ENCODE measurements around the gene PBLD. TPM values are rescaled to one million over a fixed set of nuclear protein-coding genes. Genes with fewer than 3 reads are reported as not detected.

The PBLD gene
- total and polyA plus RNA-seq, 2 experiments from 2014 or later, result 4.6 to 5.6 TPM

DNA sequence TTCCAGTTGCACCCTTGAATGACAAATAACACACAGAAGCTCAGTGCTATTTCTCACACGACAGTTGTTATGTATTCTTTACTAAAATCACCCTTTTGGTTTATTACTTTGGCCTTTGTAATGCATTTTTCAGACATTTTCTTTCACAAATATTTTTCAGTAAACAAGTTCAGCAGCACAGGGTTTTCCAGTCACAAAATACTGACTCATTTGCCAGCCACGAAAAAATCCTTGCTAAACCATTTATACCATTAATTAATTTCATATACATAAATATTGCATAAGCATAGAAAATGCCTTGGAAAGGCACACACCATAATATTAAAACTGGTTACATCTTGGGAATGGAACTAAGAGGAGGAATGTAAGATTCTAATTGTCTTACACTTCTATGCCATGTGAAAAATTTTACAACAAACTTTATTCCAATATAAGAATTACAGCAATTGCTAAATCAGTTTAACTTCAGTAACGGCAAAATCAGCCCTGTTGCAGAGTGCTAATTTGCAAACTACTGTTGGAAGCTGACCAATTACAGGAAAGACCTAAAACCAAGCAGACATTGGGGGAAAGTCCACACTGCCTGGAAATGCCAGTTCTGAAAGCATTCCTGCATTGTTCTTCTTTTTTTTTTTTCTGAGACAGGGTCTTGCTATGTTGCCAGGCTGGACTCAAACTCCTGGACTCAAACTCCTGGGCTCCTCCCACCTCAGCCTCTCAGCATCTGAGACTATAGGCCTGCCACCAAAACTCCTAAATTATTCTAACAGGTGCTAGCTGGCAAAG lies 31.6 kb upstream of the PBLD start:
- TF ChIP-seq, protein P1, sequence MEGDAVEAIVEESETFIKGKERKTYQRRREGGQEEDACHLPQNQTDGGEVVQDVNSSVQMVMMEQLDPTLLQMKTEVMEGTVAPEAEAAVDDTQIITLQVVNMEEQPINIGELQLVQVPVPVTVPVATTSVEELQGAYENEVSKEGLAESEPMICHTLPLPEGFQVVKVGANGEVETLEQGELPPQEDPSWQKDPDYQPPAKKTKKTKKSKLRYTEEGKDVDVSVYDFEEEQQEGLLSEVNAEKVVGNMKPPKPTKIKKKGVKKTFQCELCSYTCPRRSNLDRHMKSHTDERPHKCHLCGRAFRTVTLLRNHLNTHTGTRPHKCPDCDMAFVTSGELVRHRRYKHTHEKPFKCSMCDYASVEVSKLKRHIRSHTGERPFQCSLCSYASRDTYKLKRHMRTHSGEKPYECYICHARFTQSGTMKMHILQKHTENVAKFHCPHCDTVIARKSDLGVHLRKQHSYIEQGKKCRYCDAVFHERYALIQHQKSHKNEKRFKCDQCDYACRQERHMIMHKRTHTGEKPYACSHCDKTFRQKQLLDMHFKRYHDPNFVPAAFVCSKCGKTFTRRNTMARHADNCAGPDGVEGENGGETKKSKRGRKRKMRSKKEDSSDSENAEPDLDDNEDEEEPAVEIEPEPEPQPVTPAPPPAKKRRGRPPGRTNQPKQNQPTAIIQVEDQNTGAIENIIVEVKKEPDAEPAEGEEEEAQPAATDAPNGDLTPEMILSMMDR (IDR thresholded peaks at IDR 0.05; ENCODE audit: low read depth, low read length), result no peak
- H3K4me1 ChIP-seq (ENCODE audit: low read depth), result no peaks in the 10 kb centered on the region
- no peak overlapping the region for H3K4me3 ChIP-seq
- H3K36me3 ChIP-seq, result peaks cover 35% of the 10 kb centered on the region
- no peak for DNase-seq (ENCODE audit: low read depth in 1 of 2, low spot score in 1 of 2)
- no peaks in the 10 kb centered on the region for H3K27me3 ChIP-seq
- no peak overlapping the region for H3K27ac ChIP-seq
- H3K9me3 ChIP-seq (ENCODE audit: low read depth), result no peaks in the 10 kb centered on the region

DNA sequence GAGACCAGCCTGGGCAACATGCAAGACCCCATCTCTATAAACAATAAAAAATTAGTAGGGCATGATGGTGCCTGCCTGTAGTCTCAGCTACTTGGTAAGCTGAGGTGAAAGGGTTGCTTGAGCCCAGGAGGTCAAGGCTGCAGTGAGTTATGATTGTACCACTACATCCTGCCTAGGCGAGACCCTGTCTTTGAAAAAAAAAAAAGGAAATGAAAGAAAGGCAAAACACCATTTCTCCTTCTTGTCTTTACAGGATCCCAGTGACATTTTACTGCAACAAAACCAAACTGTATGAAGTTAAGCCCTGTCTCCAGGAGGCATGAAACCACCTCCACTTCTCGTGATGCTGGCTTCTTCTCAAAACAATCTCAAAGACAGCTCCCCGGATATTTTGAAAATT lies 29.9 kb upstream of the PBLD start:
- H3K36me3 ChIP-seq, result peaks cover 41% of the 10 kb centered on the region
- no peak for DNase-seq (ENCODE audit: low read depth in 1 of 2, low spot score in 1 of 2)
- H3K27ac ChIP-seq, result no peak overlapping the region
- no peak overlapping the region for H3K4me3 ChIP-seq
- H3K4me1 ChIP-seq (ENCODE audit: low read depth), result no peaks in the 10 kb centered on the region
- no peaks in the 10 kb centered on the region for H3K9me3 ChIP-seq (ENCODE audit: low read depth)
- TF ChIP-seq, protein P1 (IDR thresholded peaks at IDR 0.05; ENCODE audit: low read depth, low read length), result no peak
- no peaks in the 10 kb centered on the region for H3K27me3 ChIP-seq

DNA sequence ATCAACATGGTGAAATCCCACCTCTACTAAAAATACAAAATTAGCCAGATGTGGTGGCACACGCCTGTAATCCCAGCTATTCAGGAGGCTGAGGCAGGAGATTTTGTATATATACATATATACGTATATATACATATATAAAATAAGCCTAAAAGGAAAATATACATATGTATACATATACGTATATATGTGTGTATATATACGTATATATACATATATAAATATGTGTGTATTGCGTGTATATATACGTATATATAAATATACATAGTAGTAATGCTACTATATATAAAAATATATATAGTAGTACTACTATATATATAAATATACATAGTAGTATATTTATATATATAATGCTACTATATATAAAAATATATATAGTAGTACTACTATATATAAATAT lies 26.5 kb upstream of the PBLD start:
- DNase-seq (ENCODE audit: low read depth in 1 of 2, low spot score in 1 of 2), result no peak
- H3K36me3 ChIP-seq, result peaks cover 43% of the 10 kb centered on the region

DNA sequence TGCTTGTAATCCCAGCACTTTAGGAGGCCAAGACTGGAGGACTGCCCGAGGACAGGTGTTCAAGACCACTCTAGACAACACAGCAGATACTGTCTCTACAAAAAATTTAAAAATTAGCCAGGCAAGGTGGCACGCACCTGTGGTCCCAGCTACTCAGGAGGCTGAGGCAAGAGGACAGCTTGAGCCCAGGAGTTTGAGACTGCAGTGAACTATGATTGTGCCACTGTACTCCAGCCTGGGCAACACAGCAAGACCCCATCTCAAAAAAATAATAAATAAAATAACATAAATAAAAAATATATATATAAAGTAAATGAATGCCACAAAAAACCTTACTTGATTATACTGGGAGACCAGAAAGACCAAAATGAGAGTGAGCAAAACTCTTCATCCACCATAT lies 20.8 kb upstream of the PBLD start:
- no peak overlapping the region for H3K4me3 ChIP-seq

More for the DNA sequence above, 26.5 kb upstream of the PBLD start:
- Histone ChIP-seq H3K4me3 (no peak overlapping the region), H3K9me3 (ENCODE audit: low read depth) (no peaks in the 10 kb centered on the region), H3K4me1 (ENCODE audit: low read depth) (no peaks in the 10 kb centered on the region), H3K27me3 (no peaks in the 10 kb centered on the region), H3K27ac (no peak overlapping the region)
- TF ChIP-seq, protein P1 (IDR thresholded peaks at IDR 0.05; ENCODE audit: low read depth, low read length), result no peak

DNA sequence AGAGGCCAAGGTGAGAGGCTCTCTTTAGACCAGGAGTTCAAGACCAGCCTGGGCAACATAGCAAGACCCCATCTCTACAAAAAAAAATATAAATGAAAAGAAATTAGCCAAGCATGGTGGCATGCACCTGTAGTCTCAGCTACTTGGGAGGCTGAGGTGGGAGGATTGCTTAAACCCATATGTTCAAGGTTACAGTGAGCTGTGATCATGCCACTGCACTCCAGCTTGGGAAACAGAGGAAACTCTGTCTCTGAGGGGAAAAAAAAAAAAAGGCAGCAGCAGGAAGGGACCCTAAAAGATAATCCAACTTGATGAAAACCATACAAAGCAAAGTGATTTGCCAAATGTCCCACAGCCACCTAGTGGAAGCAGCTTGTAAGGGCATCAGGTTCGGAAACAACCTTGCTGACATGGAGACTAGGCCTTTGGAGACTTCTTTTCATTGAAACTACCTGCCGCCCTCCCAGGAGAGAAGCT lies 15.6 kb upstream of the PBLD start:
- TF ChIP-seq, protein P1 (IDR thresholded peaks at IDR 0.05; ENCODE audit: low read depth, low read length), result peak; percentile 86
- Histone ChIP-seq H3K36me3 (peaks cover 38% of the 10 kb centered on the region), H3K9me3 (ENCODE audit: low read depth) (no peaks in the 10 kb centered on the region), H3K4me1 (ENCODE audit: low read depth) (no peaks in the 10 kb centered on the region), H3K27me3 (no peaks in the 10 kb centered on the region), H3K27ac (peak overlapping the region; percentile 34), H3K4me3 (no peak overlapping the region)
- DNase-seq (ENCODE audit: low read depth in 1 of 2, low spot score in 1 of 2), result peak; percentile 57 to 68

More for the DNA sequence above, 20.8 kb upstream of the PBLD start:
- TF ChIP-seq, protein P1 (IDR thresholded peaks at IDR 0.05; ENCODE audit: low read depth, low read length), result no peak
- H3K27ac ChIP-seq, result no peak overlapping the region
- no peaks in the 10 kb centered on the region for H3K4me1 ChIP-seq (ENCODE audit: low read depth)
- H3K36me3 ChIP-seq, result peaks cover 21% of the 10 kb centered on the region
- H3K9me3 ChIP-seq (ENCODE audit: low read depth), result no peaks in the 10 kb centered on the region
- DNase-seq (ENCODE audit: low read depth in 1 of 2, low spot score in 1 of 2), result no peak
- H3K27me3 ChIP-seq, result no peaks in the 10 kb centered on the region
